Upper lobe of left lung (tissue), 4 donors: ENCODE data around the gene WNT16.

Experiments used
- EP300 ChIP-seq, 4 donors: sonication (generic); formaldehyde crosslinking; IDR thresholded peaks; one replicate each; pipeline ENCODE4 v1.5.1; 2017; ENCODE audit warnings: antibody characterized with exemption in 4 of 4, control low read depth in 2 of 4
- POLR2A ChIP-seq, 4 donors: fragments of 450-650 bp; IDR thresholded peaks; one replicate each; pipeline ENCODE4 v1.5.1; 2016 to 2017; ENCODE audit warnings: antibody characterized with exemption in 4 of 4, mild to moderate bottlenecking in 2 of 4
- POLR2AphosphoS5 ChIP-seq, 2 donors: sonication (generic); formaldehyde crosslinking; IDR thresholded peaks; one replicate each; pipeline ENCODE4 v1.5.1; 2017; ENCODE audit warnings: antibody characterized with exemption in 2 of 2
- TF ChIP-seq, protein P1 (sequence below), 6 experiments: fragments of 450-650 bp in 4 of 6; fragments of 200-600 bp in 2 of 6; sonication (generic) in 2 of 6; IDR thresholded peaks; one replicate each; pipeline ENCODE4 v1.5.1; 2016 to 2019; ENCODE audit warnings: antibody characterized with exemption in 6 of 6

- TF ChIP-seq, protein P1, sequence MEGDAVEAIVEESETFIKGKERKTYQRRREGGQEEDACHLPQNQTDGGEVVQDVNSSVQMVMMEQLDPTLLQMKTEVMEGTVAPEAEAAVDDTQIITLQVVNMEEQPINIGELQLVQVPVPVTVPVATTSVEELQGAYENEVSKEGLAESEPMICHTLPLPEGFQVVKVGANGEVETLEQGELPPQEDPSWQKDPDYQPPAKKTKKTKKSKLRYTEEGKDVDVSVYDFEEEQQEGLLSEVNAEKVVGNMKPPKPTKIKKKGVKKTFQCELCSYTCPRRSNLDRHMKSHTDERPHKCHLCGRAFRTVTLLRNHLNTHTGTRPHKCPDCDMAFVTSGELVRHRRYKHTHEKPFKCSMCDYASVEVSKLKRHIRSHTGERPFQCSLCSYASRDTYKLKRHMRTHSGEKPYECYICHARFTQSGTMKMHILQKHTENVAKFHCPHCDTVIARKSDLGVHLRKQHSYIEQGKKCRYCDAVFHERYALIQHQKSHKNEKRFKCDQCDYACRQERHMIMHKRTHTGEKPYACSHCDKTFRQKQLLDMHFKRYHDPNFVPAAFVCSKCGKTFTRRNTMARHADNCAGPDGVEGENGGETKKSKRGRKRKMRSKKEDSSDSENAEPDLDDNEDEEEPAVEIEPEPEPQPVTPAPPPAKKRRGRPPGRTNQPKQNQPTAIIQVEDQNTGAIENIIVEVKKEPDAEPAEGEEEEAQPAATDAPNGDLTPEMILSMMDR (IDR thresholded peaks at IDR 0.05): no peak
- TF ChIP-seq POLR2AphosphoS5 (IDR thresholded peaks at IDR 0.05) (no peak), POLR2A (IDR thresholded peaks at IDR 0.05) (no peak), EP300 (IDR thresholded peaks at IDR 0.05) (no peak)
Measured at GRCh38 chr7:121307021-121307574, 21.7 kb upstream of the WNT16 start.
